Urothelium cell line (cell line): ENCODE measurements around the gene MARCKSL1.

Source experiments
- DNase-seq: peaks from one replicate; pipeline ENCODE4 v3.0.0; 2011; ENCODE audit warnings: low spot score, mixed read lengths
- FAIRE-seq: peaks from 2 replicates; lab custom pipeline; 2011; peaks lifted over from hg19 to GRCh38; lab: Jason Lieb, UNC

The MARCKSL1 gene

DNA sequence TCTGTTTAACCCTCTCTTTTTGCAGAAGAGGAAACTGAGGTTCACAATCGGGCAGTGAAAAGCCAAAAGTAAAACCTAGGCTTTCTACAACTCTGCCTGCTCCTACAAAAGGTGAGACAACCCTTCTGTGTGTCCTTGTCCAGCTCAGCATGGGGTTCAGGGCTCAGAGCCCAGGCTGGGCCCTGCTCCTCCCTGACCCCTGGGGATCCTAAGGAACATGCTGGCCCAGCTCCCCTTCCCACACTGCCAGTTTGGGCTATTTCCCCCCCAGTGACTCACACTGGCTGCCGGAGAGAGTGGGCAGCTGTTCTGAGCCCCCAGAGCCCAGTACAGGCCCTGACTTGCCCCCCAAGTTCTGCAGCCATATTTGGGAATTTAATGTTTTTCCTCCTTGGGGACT, 17.4 kb upstream of the MARCKSL1 start:
- DNase-seq (no peak), FAIRE-seq (no peak)

- DNase-seq (no peak), FAIRE-seq (no peak)
These were observed 16.9 kb upstream of the MARCKSL1 start for GRCh38 chr1:32352831-32353383.

GRCh38 chr1:32352239-32352745, 16.3 kb upstream of the MARCKSL1 start:
- no peak for FAIRE-seq
- no peak for DNase-seq

- FAIRE-seq = peak; percentile 75
- DNase-seq = peak; percentile 99
These were observed 15.6 kb upstream of the MARCKSL1 start for GRCh38 chr1:32351399-32352238.

- DNase-seq = peak; percentile 85
- no peak for FAIRE-seq
These were observed 14.9 kb upstream of the MARCKSL1 start for GRCh38 chr1:32350785-32351398.

GRCh38 chr1:32349211-32349708, 13.2 kb upstream of the MARCKSL1 start:
- FAIRE-seq (no peak), DNase-seq (no peak)

DNA sequence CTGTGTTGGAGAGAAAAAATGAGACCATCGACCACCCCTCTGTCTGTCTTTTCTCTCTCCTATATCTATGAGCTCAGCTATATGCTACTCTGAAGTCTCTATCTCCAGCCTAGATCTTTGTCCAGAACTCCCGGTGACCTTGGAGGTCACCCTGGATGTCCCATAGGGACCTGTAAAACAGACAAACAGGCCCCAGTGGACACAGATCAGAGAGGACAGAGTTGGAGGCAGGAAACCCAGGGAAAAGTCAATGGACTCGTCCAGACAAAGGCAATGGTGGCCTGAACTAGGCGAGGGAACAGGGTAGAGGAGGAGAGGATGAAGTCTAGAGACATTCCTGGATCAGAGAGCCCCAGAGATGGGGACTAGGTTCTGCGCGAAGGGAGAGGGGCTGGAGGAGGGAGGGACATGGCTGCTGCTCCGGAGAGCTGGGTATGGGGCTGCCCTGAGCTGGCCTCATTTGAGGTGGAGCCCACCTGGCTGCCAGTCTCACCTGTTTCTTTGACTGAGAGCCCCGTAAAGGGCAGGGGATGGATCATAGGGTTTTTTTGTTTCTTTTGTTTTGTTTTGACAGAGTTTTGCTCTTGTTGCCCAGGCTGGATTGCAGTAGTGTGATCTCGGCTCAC, 10.6 kb upstream of the MARCKSL1 start:
- no peak for FAIRE-seq
- no peak for DNase-seq

DNA sequence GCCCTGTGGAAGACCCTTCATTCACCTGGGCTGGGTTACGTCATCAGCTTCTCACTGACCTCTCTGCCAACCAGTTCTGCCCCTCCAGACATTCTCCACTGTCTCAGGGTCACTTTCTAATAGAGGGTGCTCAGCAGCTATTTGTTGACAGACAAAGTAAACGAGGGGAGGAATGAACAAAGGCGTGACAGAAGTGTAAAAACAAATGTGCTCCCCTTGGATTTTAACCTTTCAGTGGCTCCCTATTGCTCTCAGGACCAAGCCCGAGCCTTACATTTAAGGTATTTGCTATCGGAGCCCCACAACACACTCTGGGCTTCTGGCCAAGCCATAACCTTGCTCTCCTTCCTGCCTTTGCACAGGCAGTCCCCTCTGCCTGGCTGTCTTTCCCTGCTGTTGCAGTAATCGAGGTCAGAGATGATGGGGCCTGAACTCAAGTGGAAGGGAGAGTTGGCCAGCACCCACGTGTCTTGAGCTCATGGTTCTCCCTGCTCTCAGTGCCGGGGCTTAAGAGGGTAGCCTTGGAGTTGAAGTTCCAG, 9.3 kb upstream of the MARCKSL1 start:
- DNase-seq (no peak), FAIRE-seq (no peak)

DNA sequence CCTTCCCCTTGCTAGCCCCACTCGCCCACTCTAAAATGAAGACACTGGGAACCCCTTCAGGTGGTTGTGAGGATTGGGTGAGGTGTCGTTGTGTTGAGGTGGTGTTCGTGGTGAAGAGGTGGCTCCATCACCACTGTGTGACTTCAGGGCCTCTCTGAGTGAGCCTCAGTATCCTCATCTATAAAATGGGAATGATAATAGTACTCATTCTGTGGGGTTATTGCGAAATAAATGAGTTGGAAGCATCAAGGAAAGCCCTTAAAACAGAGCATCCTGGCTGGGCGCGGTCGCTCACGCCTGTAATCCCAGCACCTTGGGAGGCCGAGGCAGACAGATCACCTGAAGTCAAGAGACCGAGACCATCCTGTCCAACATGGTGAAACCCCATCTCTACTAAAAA, 6.7 kb upstream of the MARCKSL1 start:
- DNase-seq = no peak
- FAIRE-seq = no peak

DNA sequence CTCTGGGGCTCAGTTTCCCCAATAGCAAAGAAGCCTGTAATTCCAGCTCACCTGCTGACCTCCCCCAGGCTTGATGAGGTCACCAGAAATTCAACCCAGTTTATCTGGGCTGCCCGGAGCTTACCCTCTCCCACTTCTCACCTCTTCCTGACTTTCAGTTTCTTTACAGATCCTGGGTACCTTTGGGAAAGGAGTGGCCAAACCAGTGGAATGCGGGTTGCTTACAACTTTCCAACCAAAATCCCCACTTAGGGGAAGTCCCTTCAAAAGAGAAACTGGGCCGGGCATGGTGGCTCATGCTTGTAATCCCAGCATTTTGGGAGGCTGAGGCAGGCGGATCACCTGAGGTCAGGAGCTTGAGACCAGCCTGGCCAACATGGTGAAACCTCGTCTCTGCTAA, 5.9 kb upstream of the MARCKSL1 start:
- FAIRE-seq (no peak), DNase-seq (no peak)

DNA sequence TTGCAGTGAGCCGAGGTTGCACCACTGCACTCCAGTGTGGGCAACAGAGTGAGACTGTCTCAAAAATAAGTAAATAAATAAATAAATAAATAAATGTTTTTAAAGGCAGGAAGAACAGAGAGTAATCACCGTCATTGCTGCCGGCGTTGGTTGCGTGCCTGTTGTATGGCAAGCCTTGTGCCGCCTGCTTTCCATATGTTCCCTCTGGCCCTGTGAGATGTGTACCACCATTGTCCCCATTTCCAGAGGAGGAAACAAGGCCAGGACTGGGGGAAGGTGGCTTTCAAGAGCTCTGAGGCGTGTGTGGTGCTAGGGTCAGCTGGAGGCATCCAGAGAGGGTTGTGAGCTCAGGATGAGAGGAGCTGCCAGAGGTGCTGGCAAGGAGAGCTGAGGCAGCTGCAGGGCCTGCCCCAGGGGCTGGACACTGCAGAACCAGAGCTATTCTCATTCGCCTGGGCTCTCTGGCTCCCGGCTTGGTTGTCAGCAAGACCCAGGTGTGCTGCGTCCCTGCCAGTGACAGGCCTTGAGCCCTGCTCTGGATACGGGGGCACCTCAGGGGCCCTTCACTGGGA, 5.2 kb upstream of the MARCKSL1 start:
- DNase-seq (no peak), FAIRE-seq (no peak)

GRCh38 chr1:32339363-32339978, 3.4 kb upstream of the MARCKSL1 start:
- FAIRE-seq (no peak), DNase-seq (no peak)

DNA sequence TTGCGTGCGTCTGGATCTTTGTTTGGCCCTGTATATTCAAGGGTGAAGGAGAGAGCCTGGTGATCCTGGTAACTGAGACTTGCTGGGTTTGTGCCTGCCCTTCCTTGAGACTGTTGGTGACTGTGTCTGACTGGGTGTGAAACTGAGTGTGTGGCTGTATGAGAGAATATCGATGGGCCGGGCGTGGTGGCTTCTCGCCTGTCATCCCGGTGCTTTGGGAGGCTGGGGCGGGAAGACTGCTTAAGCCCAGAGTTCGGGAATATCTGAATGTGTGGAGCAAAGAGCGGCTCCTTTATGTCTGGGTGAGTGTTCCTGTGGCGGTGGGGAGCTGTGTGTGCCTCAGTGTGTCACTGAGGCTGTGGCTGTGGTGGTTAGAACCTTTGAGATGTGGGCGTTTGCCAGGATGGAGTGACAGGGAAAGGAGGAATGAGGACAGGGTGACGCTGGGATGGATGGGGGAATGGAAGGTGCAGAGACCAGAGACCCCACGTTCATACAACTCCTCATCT, 2.7 kb upstream of the MARCKSL1 start:
- FAIRE-seq = no peak
- no peak for DNase-seq

GRCh38 chr1:32337855-32338636, 2.0 kb upstream of the MARCKSL1 start:
- FAIRE-seq = peak; percentile 97

DNA sequence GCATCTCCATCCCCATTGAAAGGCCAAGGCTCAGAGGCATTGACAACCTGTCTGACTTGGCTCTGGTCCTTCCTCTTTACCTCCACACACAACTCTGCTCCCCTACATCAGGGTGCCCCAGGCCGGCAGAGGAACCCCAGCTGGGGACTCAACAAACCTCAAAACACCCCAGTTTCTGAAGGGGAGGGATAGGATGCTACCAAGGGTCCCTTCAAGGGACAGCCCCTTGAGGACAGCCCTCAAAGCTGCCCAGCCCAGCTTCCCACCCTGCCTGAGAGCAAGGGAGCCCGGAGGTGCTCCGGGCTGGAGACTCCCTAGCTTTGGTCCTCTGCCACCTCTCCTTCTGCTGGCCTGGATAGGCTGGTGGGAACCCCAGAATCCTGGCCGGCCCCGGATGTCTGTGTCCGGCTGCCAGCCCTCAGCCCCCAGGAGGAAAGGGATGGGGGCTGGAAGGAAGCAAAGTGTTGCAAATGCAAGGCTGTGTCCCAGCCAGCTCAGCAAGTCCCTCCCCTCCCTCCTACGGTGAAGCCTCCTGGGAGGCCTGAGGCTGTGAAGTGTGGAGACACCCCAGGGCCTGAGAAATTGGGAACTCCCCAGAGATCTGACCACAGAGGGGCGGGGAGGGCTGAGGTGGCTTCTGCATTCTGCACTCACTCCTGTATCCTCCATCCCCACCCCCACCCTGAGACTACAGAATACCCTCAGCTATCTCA, 1.1 kb upstream of the MARCKSL1 start:
- FAIRE-seq = no peak

More at GRCh38 chr1:32337855-32338636, 2.0 kb upstream of the MARCKSL1 start:
- DNase-seq = peak; percentile 87

DNA sequence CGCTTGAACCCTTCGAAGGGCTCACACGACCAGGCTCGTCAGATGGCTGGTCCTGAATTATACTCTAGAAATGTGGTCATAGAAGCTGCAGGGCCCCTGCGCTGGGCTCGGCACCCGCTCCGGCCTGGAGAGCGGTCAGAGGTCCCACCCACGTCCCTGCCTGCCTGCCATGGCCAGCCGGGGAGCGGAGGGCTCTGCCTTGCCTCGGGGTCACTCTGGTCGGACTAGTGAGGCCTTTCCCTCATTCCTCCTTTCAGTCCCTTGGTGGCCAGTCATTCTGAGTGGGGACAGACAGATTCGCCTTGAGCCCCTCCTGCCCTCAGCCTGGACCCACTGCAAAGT, 529 bp upstream of the MARCKSL1 start:
- FAIRE-seq (no peak), DNase-seq (no peak)

More for the DNA sequence above, 1.1 kb upstream of the MARCKSL1 start:
- DNase-seq = peak; percentile 46

DNA sequence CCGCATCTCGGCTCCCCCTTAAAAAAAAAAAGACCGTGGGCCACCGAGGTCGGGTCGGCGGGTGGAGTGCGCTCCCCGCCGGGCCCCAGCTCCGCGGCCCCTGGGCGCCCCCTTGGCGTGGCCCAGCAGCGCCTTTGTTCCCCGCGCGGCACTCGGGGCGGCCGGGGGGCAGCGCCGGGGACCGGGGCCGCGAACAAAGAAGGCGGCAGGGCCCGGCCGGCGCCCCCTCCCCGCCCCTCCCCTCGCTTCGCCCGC, 571 bp downstream of the MARCKSL1 start:
- DNase-seq (no peak), FAIRE-seq (no peak)

DNA sequence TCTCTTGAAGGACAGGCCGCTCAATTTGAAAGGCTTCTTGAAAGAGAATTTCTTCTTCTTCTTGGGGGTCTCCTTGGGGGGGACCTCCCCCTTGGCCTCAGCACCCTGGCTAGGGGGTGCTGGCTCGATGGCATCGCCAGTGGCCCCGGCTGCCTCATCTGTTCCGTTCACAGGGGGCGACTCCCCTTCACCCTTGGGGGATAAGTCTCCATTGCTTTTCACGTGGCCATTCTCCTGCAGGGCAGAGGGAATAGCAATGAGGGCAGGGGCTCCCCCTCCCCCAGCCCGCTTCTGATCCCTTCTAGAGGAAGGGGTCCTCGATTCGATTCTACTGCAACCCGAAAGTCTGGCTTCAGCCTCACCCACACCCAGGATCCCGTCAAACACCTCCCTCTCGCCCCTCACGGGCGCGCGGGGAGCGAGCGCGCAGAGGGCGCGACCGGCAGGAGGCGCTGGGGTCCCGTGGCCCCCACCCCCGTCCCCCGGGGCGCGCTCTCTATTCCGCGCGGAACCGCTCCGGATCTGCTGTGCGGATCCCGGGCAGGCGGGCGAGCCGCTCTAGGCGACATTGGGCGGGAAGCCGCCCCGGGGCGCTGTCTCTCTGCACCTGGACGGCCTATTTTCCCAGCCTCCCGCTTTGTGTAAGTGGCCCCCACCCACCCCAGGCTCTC, 1.0 kb downstream of the MARCKSL1 start:
- peak; percentile 75 for DNase-seq
- no peak for FAIRE-seq
